ENCODE results near the gene PRR29. TPM values are rescaled to one million over a fixed set of nuclear protein-coding genes. Genes with fewer than 3 reads are reported as not detected.

The PRR29 gene
- total RNA-seq, 1 donor from 2014 or later = 0.43 TPM

DNA sequence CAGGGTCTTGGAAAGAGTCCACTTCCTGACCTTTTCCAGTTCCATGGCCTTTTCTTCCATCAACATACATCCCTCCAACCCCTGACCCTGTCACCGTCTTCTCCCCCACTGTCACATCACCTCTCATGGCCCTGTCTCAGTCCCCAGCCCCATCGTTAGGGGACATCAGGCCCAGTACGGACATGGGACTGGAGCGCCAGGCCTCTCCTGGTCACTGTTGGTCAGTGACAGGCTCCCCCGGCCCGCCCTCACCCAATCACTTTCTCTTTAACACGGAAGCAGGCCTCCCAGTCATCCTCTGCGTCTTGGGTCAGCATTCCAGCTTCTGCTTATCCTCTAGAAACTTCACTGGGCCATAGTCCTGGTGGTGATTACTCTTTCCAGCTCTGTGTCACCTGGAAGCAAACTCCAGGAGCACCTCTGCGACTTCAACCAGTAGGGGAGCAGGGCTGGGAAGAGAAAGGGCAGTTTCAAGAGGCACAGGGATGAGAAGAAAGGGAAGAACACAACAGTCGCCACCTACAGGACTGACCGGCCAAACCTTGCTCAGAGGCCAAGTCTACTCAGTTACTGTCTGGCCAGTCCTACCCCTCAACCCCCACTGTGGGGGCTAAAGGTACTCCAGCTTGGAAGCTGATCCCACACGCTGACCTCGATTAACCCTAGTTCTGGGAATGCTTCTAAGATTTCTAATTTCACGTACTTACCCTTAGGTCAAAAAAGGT is 38.2 kb downstream of the PRR29 start:
- H3K4me3 ChIP-seq = no peak overlapping the region
- no peaks in the 10 kb centered on the region for H3K27me3 ChIP-seq
- no peak overlapping the region for H3K27ac ChIP-seq
- peak; percentile 25 for ATAC-seq
- no peak for DNase-seq
- H3K4me1 ChIP-seq = no peaks in the 10 kb centered on the region
- peaks cover 28% of the 10 kb centered on the region for H3K36me3 ChIP-seq
- intact Hi-C loops (cut with DNase I) = loop anchor here (10.0 kb wide), 1 partner anchor 248 kb away; no protein-coding TSS in a partner anchor
- TF ChIP-seq CTCF (IDR thresholded peaks at IDR 0.05) = no peak
- H3K9me3 ChIP-seq = no peaks in the 10 kb centered on the region

GRCh38 chr17:64037180-64037579 is 39.0 kb downstream of the PRR29 start:
- Histone ChIP-seq H3K27me3 (no peaks in the 10 kb centered on the region), H3K36me3 (peaks cover 36% of the 10 kb centered on the region), H3K4me1 (no peaks in the 10 kb centered on the region), H3K9me3 (no peaks in the 10 kb centered on the region), H3K4me3 (no peak overlapping the region), H3K27ac (no peak overlapping the region)
- intact Hi-C loops (cut with DNase I) = loop anchor here (10.0 kb wide), 1 partner anchor 248 kb away; no protein-coding TSS in a partner anchor
- ATAC-seq (no peak), DNase-seq (peak; percentile 35)
- TF ChIP-seq CTCF (IDR thresholded peaks at IDR 0.05) = no peak

- no peak for DNase-seq
- Histone ChIP-seq H3K27me3 (no peaks in the 10 kb centered on the region), H3K9me3 (no peaks in the 10 kb centered on the region), H3K4me3 (no peak overlapping the region), H3K4me1 (no peaks in the 10 kb centered on the region), H3K36me3 (peaks cover 42% of the 10 kb centered on the region), H3K27ac (no peak overlapping the region)
- intact Hi-C loops (cut with DNase I) = loop anchor here (10.0 kb wide), 1 partner anchor 247 kb away; no protein-coding TSS in a partner anchor
- TF ChIP-seq CTCF (IDR thresholded peaks at IDR 0.05) = no peak
- ATAC-seq = no peak
Measured at GRCh38 chr17:64037802-64038201, 39.7 kb downstream of the PRR29 start.

- Histone ChIP-seq H3K4me3 (no peak overlapping the region), H3K36me3 (peaks cover 49% of the 10 kb centered on the region), H3K27me3 (no peaks in the 10 kb centered on the region), H3K4me1 (no peaks in the 10 kb centered on the region), H3K27ac (no peak overlapping the region), H3K9me3 (no peaks in the 10 kb centered on the region)
- DNase-seq (no peak), ATAC-seq (no peak)
- TF ChIP-seq CTCF (IDR thresholded peaks at IDR 0.05) = no peak
- intact Hi-C loops (cut with DNase I) = loop anchor here (10.0 kb wide), 1 partner anchor 246 kb away; no protein-coding TSS in a partner anchor
Measured at GRCh38 chr17:64038331-64039105, 40.4 kb downstream of the PRR29 start.

DNA sequence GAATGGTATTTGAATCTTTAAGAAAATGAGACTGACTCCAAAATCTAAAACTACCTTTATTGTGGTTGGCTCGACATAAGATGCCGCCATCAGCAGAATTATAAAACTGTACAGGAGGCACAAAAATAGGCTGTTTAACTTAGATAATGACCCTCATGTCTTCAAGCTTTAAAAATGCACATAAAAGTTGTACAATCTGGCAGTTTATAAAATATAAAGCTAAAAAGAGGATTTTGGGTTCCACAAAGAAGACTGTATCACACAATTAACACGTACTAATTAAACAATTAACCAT is 40.9 kb downstream of the PRR29 start:
- H3K4me1 ChIP-seq = no peaks in the 10 kb centered on the region
- no peaks in the 10 kb centered on the region for H3K27me3 ChIP-seq
- no peak for ATAC-seq
- intact Hi-C loops (cut with DNase I) = loop anchor here (10.0 kb wide), 1 partner anchor 246 kb away; no protein-coding TSS in a partner anchor
- DNase-seq = no peak
- no peak overlapping the region for H3K27ac ChIP-seq
- H3K36me3 ChIP-seq = peaks cover 54% of the 10 kb centered on the region
- no peaks in the 10 kb centered on the region for H3K9me3 ChIP-seq
- no peak for TF ChIP-seq CTCF (IDR thresholded peaks at IDR 0.05)
- no peak overlapping the region for H3K4me3 ChIP-seq

All from upper lobe of right lung (tissue), 1 donor.